Limb (tissue), 2 donors: ENCODE measurements around the gene CD200R1.
"Not testable (repeated sequence)": the region's sequence is repeated elsewhere in the genome, so short reads cannot be mapped to it uniquely, and the experiment has no call there.

Experiments
- DNase-seq, 2 donors: peaks; one replicate each; pipeline ENCODE4 v3.0.0-alpha.2; 2016; ENCODE audit errors: extremely low spot score in 2 of 2

CD200R1 gene

DNA sequence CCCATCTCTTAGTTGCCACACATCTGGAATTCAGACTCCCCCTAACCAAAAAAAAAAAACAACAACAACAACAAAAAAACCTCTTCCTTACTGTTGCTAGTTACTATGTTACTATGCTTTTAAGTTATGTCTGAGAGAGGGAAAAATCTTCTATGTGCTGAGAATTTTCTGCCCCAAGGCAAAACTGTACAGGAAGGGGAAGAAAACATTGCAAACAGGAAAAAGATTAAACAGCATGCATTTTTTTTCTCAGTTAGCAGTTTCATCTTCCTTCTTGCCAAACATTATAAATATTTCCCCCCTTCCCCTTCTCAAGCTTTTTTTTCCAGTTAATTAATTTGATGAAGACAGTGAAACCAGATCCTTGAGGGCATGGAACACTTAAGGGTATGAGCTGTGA is 1.1 kb upstream of the CD200R1 start:
- no peak for DNase-seq

DNA sequence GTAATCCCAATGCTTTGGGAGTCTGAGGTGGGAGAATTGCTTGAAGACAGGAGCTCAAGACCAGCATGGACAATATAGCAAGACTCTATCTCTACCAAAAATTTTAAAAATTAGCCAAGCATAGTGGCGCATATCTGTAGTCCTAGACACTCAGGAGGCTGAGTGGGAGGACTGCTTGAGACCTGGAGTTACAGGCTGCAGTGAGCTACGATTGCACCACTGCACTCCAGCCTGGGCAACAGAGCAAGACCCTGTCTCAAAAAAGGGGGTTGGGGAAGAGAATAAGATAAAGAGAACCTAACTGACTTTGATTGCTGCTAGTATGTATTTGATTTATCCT is 755 bp downstream of the CD200R1 start:
- DNase-seq: no peak

DNA sequence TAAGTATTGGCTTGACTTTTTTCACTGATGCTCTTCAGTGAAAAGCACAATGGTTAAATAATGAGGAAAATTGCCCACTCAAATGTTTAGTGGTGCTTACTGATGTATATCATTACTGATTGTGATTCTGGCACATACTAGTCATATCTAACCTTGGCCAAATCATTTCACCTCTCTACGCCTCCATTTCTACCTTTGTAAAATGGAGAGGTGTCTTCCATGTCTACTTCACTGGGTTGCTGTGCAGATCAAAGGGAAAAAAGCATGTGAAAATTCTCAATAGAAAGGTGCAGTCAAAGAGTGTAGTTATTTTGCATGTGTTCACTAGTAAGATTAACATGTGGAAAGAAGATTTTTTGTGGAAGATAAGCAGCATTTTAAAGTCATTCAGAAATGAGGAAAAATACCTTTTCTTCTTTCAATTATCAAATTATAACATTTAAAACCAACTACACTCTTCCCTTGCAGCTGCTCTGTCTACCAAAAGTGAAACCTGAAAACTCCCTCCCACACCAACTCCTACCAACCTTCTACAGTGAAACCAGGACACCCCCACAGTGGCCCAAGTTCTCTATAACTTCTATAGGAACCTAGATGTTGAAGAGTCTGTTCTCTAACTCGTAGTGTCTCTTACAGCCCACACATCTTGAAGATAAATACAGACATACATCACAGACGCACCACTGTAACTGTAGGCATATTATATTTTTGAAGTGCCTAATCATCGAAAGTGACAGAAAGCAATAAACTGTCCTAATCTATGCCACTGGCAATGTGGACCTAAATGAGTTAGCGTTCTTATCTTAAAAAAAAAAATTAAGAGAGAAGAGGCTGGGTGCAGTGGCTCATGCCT is 1.4 kb downstream of the CD200R1 start:
- no peak for DNase-seq

DNA sequence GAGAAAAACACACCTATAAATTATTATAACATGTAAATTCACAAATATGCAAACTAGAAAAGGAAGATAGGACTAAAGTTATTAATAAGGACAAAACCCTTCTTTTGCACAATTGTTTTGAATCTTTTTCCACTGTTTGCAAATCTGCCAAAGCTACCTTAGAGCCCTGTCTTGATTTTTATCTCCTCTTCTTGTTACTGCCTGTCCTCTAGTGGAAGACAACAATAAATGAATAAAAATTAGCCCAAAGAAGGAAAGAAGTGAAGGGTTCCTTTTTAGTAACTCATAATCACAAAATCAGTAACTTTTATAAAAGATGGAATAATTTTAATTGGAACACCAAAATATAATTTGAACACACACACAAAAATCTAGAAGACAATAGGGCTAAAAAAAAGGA is 2.7 kb downstream of the CD200R1 start:
- no peak for DNase-seq

DNA sequence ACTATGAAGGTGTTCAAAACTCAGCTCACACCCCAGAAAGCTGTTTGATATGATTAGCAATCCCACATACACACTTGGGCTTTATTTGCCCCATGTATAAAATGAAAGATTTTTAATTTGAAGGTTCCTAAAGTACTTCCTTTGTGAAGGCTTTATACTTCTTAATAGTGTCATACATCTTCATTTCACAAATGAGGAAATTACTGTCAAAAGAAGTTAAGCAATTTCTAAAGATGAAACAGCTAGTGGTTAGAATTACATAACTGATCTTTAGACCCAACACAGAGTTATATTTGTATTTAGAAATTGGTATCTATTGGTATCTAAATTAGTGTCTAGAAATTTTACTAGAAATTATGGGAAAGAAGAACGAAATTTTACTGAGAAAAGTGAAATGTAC is 7.1 kb downstream of the CD200R1 start:
- no peak for DNase-seq

DNA sequence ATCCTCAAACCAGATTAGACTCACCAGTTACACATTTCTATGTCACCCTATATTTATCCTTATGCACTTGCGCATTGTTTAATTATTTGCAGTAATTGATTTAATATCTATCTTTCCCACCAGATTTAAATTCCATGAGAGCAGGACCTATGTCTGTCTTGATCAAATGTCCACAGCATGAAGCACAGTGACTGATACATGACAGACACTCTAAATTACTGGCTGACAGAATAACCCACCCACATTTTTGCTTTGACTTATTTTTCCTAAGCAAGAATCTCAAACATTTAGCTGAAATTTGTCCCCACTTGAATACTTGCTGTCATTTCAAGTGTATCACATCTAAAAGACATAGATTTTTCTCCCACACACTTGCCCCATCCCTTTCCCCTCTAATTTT is 7.5 kb downstream of the CD200R1 start:
- no peak for DNase-seq

DNA sequence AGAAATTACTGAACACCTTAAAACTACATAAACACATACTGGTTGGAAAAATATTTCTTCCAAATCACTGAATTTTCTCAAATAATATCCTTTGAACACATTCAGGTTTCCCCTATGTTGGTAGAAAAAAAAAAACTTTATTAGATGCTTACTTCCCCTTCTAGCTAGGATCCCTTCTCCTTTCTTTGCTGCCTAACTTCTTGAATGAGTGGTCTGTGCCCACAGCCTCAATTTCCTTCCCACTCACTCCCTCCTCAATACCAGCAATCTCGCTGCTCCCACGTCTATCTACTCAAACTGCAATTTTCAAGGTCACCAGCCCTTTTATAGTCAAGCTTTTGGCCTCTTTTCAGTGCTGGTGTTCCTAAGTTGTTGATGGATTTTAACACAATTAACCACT is 8.3 kb downstream of the CD200R1 start:
- DNase-seq: no peak

DNA sequence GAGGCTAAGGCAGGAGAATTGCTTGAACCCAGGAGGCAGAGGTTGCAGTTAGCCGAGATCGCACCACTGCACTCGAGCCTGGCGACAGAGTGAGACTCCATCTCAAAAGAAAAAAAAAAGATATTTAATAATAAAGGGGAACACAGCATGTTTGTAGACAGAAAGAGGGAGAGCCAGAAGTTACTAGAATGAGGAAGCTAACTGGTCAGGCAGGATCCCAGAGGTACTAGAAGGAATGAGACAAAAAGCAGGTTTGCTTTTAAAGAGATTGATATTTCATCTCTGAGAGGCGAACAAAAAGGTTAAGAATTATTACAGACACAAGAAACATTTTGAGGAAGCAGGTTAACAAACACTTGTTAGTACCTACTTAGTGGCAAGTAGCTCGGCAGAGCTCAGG is 9.2 kb downstream of the CD200R1 start:
- no peak for DNase-seq

DNA sequence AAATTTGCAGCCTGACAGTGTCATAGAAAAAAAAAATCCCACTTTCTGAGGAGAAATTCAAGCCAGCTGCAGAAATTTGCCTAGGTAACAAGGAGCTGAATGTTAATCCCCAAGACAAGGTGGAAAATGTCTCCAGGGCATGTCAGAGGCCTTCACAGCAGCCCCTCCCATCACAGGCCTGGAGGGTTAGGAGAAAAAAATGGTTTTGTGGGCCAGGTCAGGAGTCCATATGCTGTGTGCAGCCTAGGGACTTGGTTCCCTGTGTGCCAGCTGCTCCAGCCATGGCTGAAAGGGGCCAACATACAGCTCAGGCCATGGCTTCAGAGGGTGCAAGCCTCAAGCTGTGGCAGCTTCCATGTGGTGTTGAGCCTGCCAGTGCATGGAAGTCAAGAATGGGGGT is 11.2 kb downstream of the CD200R1 start:
- no peak for DNase-seq

DNA sequence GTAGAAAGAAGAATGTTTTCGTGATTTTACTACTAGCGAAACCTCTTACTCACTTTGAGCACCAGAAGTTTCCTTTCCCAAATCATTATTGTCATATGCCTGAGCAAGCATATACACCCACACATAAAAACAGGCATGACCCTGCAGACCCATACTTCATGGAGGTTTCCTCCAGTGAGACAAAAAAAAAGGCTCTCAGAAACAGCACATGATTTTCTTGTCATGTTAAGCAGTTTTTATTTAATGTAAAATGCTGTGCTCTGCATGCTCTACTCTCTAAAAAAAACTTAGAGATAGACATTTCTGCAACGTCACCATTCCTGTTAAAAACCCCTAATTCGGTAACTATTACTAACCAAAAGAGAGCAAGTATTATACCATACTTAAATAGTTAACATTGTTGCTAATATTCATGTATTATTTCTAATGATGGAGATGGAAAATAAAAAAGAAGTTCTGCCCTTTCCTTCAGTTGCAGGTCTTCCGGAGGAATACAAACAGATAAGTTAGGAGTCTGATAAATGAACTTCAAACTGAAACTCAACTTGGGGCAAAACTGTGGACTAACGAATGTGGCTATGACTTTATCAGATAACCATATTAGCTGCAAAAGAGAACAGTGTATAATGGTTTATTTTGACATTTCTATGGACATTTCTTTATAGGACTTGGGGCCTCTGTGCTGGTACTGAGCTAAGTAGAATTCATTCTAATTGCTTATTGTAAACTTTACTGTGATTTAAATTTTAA is 15.9 kb downstream of the CD200R1 start:
- DNase-seq: no peak

DNA sequence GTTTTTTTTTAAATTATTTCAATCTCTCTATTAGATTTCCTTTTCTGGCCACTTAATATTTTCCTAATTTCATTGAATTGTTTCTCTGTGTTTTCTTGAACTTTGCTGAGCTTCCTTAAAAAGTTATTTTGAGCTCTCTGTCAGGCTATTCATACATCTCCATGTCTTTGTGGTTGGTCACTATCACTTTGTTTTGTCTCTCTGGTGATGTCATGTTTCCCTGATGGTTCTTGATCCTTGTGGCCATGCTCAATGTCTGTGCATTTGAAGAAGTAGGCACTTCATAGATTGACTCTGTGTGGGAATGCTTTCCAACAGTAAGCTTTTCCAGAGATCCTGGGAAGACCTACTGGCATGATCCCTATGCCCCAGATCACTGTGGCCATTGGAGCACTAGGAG is 18.6 kb downstream of the CD200R1 start:
- no peak for DNase-seq

DNA sequence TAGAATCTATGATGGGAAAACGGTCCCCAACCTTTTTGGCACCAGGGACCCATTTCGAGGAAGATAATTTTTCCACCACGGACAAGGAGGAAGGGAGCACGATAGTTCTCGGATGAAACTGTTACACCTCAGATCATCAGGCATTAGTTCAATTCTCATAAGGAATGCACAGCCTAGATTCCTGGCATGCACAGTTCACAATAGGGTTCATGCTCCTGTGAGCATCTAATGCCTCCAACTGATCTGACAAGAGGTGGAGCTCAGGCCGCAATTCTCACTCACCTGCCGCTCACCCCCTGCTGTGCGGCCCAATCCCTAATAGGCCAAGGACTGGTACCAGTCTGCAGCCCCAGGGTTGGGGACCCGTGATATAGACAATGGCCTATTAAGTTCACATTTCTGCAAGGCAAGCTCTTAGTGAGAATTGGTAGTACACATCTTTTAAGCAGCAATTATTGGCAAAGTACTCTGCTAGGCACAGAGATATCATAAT is 26.5 kb downstream of the CD200R1 start:
- DNase-seq: no peak

DNA sequence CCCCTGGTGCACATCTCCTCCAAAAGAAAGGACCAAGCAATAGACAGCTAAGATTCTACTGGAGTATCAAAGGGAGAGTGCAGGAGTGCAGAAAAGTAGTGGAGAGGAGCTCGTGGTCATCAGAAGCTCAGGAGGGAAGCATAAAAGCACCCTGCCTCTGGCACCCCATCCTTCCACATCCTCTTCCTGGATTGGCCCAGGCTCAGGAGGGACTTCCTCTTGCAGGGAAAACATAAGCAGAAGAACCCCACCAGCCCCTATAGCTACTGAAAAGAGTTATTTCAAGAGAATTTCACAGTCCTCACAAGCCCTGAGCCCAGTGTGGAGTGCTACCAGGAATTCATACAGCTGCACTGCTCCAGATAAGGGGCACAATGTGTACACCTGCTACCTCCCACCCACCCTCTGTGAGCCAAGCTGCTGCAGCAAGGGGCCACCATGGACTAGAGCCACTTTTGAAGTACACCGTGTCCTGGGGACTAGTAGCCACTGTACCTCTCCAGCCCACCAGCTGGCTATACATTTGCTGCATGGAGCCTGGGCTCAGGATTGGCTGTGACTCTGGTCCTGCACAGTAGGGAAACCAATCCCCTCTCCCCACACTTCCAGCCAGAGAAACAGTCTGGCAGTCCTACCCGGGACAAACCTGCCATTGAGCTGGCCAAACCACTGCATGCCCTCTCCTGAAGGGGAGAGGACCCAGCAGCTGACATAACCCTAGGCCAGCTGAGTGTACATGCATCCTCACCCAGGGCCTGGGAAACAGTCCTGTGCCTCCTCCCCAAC is 43.0 kb downstream of the CD200R1 start:
- DNase-seq: no peak

DNA sequence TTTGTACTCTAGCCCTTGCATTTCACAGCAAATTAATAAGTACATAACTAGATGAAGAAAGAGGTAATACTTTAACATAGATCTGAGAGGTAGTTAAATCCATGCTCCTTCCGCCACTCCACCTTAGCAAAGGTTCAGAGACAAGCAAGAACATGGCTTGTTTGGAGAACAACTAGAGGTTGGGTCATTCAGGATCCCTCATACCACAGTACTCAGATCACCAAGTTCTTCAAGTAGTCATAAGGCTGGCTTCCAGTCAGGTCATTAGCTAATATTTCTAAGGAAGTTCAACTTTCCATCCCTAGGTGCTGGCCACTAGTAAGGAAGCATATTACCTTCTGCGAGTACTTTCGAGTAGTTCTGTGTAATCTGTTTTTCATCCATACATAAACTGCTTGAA is 44.1 kb downstream of the CD200R1 start:
- DNase-seq: no peak

DNA sequence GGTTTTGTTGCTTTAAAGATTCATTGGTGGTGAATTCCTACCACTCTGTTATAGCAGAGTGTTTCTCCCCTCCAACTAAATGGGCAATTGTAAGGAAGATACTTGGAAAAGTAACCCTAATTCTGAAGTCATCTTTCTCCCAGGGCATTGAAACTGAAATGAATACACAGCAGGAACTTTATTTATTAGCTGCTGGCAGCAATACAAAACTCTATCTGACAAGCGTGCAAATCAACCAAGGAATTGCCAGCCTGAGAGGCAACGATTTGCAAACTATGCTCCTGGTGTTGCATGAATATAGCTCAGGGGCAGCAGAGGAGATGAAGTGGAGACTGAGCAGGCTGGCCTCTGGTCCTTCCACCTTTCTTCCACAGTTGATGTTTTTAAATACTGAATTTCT is 48.9 kb downstream of the CD200R1 start:
- no peak for DNase-seq

DNA sequence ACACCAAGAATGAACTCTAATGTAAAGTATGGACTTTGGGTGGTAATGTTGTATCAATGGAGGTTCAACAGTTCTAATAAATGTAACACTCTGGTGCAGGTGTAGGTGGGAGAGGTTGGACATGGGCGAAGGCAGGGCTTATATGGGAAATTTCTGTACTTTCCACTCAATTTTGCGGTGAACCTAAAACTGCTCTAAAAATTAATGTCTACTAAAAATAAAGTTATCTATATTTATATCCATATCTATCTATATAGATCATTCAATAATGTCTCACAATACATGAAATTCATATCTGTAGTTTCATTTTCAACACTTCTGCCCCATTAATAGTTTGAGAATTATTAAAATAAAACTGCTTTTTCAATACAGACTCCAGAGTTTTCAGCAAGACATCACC is 49.3 kb downstream of the CD200R1 start:
- no peak for DNase-seq

DNA sequence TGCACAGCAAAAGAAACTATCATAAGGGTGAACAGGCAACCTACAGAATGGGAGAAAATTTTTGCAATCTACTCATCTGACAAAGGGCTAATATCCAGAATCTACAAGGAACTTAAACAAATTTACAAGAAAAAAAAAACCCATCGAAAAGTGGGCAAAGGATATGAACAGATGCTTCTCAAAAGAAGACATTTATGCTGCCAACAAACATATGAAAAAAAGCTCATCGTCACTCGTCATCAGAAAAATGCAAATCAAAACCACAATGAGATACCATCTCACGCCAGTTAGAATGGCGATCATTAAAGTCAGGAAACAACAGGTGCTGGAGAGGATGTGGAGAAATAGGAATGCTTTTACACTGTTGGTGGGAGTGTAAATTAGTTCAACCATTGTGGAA is 55.4 kb downstream of the CD200R1 start:
- DNase-seq: not testable (repeated sequence)

DNA sequence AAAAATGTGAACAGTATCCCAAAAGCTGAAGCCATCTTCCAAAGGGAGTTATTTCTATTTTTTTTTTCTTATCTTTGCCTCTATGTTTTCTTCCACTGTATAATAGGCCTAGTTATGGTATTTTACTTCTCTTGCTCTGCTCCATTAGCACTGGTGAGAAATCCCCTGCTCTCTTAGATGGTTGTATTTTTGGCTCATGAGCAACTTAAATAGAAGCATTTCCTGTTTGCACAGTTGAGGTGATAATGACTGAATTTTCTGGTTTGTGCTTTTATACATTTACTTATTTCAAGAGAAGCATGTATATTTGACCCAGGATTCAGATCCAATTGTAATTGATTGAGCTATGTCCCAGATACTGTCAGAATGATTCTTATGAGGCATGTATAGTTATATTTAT is 66.7 kb downstream of the CD200R1 start:
- DNase-seq: no peak

DNA sequence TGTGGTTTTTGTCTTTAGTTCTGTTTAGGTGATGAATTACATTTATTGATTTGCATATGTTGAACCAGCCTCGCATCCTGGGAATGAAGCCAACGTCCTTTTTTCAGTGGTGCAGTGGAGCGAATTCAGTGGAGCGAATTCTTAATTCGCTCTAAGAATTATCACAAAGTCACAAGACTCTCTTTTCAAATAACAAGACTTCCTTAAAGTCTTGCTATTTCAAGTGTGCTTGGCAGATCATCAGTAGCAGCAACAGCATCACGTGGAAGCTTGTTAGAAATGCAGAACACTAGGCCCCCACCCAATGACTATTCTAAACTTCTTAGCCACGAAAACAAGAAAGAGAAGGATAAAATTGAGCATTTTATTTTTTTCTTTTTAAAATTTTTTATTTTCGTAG is 70.1 kb downstream of the CD200R1 start:
- DNase-seq: no peak

DNA sequence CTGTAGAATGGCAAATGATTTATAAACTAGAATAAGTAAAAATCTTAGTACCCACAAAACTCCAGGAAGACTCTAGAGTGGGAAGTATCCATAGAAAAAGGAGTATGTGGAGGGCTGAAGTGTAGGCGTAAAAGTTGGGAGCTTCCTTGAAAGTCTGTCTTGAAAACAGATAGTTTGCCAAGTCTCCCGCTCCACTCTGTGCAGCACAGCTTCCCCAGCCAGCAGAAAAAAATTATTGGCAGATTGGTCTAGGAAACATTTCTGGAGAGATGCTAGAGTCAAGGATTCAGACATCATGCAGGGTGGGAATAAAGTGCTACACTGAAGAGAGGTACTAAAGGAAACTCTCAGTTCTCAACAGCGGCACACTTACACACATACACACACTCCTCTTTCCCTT is 74.8 kb downstream of the CD200R1 start:
- DNase-seq: peak in 1 of 2 donors; percentile 16

DNA sequence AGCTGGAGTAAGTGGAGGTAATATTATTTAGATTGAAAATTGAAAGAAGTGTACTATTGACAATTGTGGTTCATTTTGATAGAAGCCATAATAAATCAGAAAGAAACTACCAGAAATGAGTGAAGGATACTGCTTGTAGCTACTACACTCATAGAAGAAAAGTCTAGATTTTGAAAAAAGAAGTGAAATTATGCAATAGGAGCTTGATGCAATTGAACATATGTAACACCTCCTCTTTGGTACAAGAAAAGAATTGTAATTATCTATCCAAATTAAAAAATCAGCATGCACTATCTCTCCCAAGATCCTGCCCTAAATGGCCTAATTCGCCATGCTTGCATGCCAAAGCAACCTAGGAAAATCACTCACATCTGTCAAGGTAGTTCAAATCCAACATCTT is 77.1 kb downstream of the CD200R1 start:
- no peak for DNase-seq

DNA sequence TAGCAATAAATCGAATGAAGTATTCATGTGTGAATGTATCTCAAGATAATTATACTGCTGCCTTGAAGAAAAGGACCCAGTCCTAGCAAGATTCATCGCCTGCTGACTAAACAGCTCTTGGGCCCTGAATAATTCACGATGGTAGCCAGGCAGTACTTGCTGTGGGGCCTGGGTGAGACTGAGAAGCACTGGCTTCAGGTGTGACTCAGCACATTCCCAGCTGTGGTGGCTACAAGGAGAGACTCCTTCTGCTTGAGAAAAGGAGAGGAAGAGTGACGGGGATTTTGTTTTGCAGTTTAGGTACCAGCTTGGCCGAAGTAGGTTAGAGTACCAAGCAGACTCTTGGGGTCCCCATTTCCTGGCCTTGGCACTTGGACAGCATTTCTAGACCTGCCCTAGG is 80.6 kb downstream of the CD200R1 start:
- no peak for DNase-seq
